Gastroesophageal sphincter (tissue), 2 donors: ENCODE data around the gene KCTD1.

Experiments used
- POLR2A ChIP-seq, 2 donors: fragments of 450-650 bp; IDR thresholded peaks; one replicate each; pipeline ENCODE4 v1.6.1; 2017; ENCODE audit warnings: antibody characterized with exemption in 2 of 2, mild to moderate bottlenecking in 2 of 2, moderate library complexity in 1 of 2
- POLR2AphosphoS5 ChIP-seq: sonication (generic); formaldehyde crosslinking; IDR thresholded peaks from one replicate; pipeline ENCODE4 v1.6.1; 2017; ENCODE audit warnings: antibody characterized with exemption

- no peak for TF ChIP-seq POLR2AphosphoS5
- no peak for TF ChIP-seq POLR2A (IDR thresholded peaks at IDR 0.05)
Observed at GRCh38 chr18:26443853-26444252, 104.5 kb downstream of the KCTD1 start.
